OCI-LY1 (cell line): Measurements from ENCODE around the gene ZKSCAN4.

Experiments used
- H2AFZ ChIP-seq: fragments of 200-600 bp; sonication (generic), shearing (Covaris generic); 2 replicates; pipeline ENCODE4 v1.6.0; 2014; ENCODE audit warnings: antibody characterized with exemption, mild to moderate bottlenecking, low read length
- H3F3A ChIP-seq: fragments of 200-600 bp; sonication (generic), shearing (Covaris generic); 2 replicates; pipeline ENCODE4 v1.6.0; 2014; ENCODE audit warnings: mild to moderate bottlenecking, antibody characterized with exemption, low read length, moderate library complexity; ENCODE audit not compliant: insufficient read depth
- H3K27ac ChIP-seq: fragments of 200-600 bp; sonication (generic); 2 replicates; pipeline ENCODE4 v1.5.1; 2014; ENCODE audit warnings: low read length, mixed run types, mild to moderate bottlenecking, low read depth; ENCODE audit not compliant: poor library complexity, severe bottlenecking
- H3K27me3 ChIP-seq: fragments of 200-600 bp; sonication (generic); 2 replicates; pipeline ENCODE4 v1.6.0; 2014; ENCODE audit warnings: antibody characterized with exemption, mild to moderate bottlenecking, low read length, moderate library complexity; ENCODE audit not compliant: insufficient read depth
- H3K36me3 ChIP-seq: fragments of 200-600 bp; sonication (generic); 2 replicates; pipeline ENCODE4 v1.6.1; 2014; ENCODE audit warnings: mild to moderate bottlenecking, antibody characterized with exemption, low read length, moderate library complexity, mixed read lengths; ENCODE audit not compliant: insufficient read depth
- H3K4me1 ChIP-seq: fragments of 200-600 bp; sonication (generic); 2 replicates; pipeline ENCODE4 v1.5.1; 2014; ENCODE audit warnings: mild to moderate bottlenecking, low read length, moderate library complexity; ENCODE audit not compliant: insufficient read depth, severe bottlenecking
- H3K4me2 ChIP-seq: fragments of 200-600 bp; sonication (generic), shearing (Covaris generic); 2 replicates; pipeline ENCODE4 v1.6.1; 2014; ENCODE audit warnings: low read length
- H3K4me3 ChIP-seq: fragments of 200-600 bp; sonication (generic); 2 replicates; pipeline ENCODE4 v1.5.1; 2014; ENCODE audit warnings: low read length, low read depth, mild to moderate bottlenecking, mixed read lengths; ENCODE audit not compliant: poor library complexity, severe bottlenecking
- H3K79me2 ChIP-seq: fragments of 200-600 bp; shearing (Covaris generic); 2 replicates; pipeline ENCODE4 v1.6.1; 2016; ENCODE audit warnings: mixed run types, low read length, mixed read lengths; ENCODE audit not compliant: insufficient read depth
- H3K9ac ChIP-seq: fragments of 200-600 bp; sonication (generic), shearing (Covaris generic); 2 replicates; pipeline ENCODE4 v1.6.1; 2014; ENCODE audit warnings: mild to moderate bottlenecking, low read length, mixed read lengths
- H3K9me2 ChIP-seq: fragments of 200-600 bp; sonication (generic), shearing (Covaris generic); 2 replicates; pipeline ENCODE4 v1.6.1; 2014; ENCODE audit warnings: low read depth, mild to moderate bottlenecking, low read length, mixed read lengths
- H3K9me3 ChIP-seq: fragments of 200-600 bp; shearing (Covaris generic); 2 replicates; pipeline ENCODE4 v1.6.1; 2014; ENCODE audit warnings: low read length, mixed read lengths
- H4K20me1 ChIP-seq: fragments of 200-600 bp; sonication (generic), shearing (Covaris generic); 2 replicates; pipeline ENCODE4 v1.6.0; 2016; ENCODE audit warnings: mild to moderate bottlenecking, low read length; ENCODE audit not compliant: insufficient read depth
- EZH2 ChIP-seq: fragments of 200-600 bp; sonication (generic), shearing (Covaris generic); IDR thresholded peaks from 2 replicates; pipeline ENCODE4 v1.8.0; 2017; ENCODE audit warnings: borderline replicate concordance, mixed run types, mild to moderate bottlenecking, antibody characterized with exemption, low read length, moderate library complexity, mixed read lengths
- TF ChIP-seq, protein P1 (sequence below): fragments of 200-600 bp; sonication (generic), shearing (Covaris generic); IDR thresholded peaks from 2 replicates; pipeline ENCODE4 v1.5.1; 2017; ENCODE audit warnings: mild to moderate bottlenecking, antibody characterized with exemption, low read length, moderate library complexity, mixed read lengths

ZKSCAN4 gene

DNA sequence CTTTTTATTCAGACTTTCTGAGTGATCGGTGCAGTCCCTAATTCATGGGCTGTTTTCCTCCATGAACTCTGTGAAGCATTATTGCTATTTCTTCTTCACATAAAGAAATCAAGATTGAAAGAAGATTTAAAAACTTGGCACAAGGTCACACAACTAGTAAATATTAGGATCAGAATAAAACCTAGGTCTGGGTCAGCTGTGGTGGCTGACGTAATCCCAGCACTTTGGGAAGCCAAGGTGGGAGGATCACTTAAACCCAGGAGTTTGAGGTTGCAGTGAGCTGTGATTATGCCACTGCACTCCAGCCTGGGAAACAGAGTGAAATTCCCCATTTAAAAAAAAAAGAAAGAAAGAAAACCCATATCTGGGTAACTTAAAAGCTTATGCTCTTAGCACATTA lies 25.6 kb downstream of the ZKSCAN4 start:
- Histone ChIP-seq H3F3A (no peaks in the 10 kb centered on the region), H2AFZ (no peak overlapping the region), H4K20me1 (no peaks in the 10 kb centered on the region), H3K36me3 (peaks cover 40% of the 10 kb centered on the region), H3K4me2 (0 out of 2 replicates have a peak overlapping the region, but pooled peaks have one; percentile 96), H3K9me3 (no peaks in the 10 kb centered on the region), H3K79me2 (no peaks in the 10 kb centered on the region), H3K9me2 (no peaks in the 10 kb centered on the region), H3K27me3 (no peaks in the 10 kb centered on the region), H3K4me1 (peaks cover 23% of the 10 kb centered on the region), H3K27ac (no peak overlapping the region), H3K4me3 (no peak overlapping the region), H3K9ac (no peak overlapping the region)
- TF ChIP-seq, protein P1, sequence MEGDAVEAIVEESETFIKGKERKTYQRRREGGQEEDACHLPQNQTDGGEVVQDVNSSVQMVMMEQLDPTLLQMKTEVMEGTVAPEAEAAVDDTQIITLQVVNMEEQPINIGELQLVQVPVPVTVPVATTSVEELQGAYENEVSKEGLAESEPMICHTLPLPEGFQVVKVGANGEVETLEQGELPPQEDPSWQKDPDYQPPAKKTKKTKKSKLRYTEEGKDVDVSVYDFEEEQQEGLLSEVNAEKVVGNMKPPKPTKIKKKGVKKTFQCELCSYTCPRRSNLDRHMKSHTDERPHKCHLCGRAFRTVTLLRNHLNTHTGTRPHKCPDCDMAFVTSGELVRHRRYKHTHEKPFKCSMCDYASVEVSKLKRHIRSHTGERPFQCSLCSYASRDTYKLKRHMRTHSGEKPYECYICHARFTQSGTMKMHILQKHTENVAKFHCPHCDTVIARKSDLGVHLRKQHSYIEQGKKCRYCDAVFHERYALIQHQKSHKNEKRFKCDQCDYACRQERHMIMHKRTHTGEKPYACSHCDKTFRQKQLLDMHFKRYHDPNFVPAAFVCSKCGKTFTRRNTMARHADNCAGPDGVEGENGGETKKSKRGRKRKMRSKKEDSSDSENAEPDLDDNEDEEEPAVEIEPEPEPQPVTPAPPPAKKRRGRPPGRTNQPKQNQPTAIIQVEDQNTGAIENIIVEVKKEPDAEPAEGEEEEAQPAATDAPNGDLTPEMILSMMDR = no peak
- TF ChIP-seq EZH2 = no peak

DNA sequence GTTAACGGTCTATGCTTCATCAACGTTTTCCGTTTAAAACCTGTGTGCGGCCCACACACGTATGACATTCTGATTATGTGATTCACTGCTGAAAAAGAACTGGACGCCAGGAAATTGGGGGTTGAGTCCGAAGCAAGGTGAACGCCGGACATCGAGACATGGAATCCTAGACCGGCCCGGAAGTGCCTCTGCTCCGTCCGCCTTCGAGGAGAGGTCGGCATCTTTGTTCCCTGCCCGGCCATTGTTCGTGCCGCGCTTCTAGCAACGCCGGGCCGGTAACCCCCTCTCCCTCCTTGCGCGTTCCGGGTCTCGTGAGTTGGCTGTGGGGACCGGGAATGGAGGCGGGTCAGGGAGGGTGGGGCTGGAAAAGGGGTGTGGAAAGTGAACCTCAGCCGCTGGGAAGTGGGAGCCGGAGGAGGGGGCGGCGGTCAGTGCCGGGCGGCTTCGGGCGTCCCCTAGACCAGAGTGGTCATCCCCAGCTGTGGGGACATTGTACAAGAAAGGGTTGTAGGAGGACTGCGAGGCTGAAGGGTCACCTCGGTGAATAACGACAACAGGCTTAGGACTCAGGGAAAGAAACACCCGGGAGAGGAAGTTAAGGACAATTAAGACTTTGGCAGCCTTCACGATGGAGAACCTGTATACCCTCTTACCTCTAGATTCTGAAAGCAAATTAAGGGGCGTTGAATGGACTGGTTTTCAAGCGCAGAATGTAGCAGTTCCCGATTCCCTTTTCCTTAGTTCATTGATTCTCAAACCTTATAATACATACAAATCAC lies 26.8 kb downstream of the ZKSCAN4 start, which contains the start of gene ZSCAN9:
Gene ZSCAN9, plus strand, starts transcription at position 220 of the 779 bp plus-strand sequence. CDS start 1,810 bp downstream, outside the sequence.
- no peaks in the 10 kb centered on the region for H3F3A ChIP-seq
- peaks cover 25% of the 10 kb centered on the region for H3K4me1 ChIP-seq
- no peaks in the 10 kb centered on the region for H3K9me3 ChIP-seq
- peak within 1 kb of the TSS; percentile 95 for H3K9ac ChIP-seq
- peak within 1 kb of the TSS; percentile 48 for H2AFZ ChIP-seq
- peaks cover 29% of the 10 kb centered on the region for H3K36me3 ChIP-seq
- peak within 1 kb of the TSS; percentile 96 for H3K4me2 ChIP-seq
- H3K27me3 ChIP-seq = no peaks in the 10 kb centered on the region
- no peak within 1 kb of the TSS for H3K27ac ChIP-seq
- no peaks in the 10 kb centered on the region for H4K20me1 ChIP-seq
- H3K79me2 ChIP-seq = no peaks in the 10 kb centered on the region
- H3K9me2 ChIP-seq = no peaks in the 10 kb centered on the region
- peak within 1 kb of the TSS; percentile 99 for H3K4me3 ChIP-seq
- TF ChIP-seq EZH2 = no peak

- no peaks in the 10 kb centered on the region for H3K9me2 ChIP-seq
- H3K27ac ChIP-seq = no peak overlapping the region
- H3K9me3 ChIP-seq = no peaks in the 10 kb centered on the region
- TF ChIP-seq, protein P1 = no peak
- TF ChIP-seq EZH2 = no peak
- H3K4me2 ChIP-seq = peak overlapping the region; percentile 96
- peak overlapping the region; percentile 99 for H3K4me3 ChIP-seq
- no peaks in the 10 kb centered on the region for H3F3A ChIP-seq
- H3K4me1 ChIP-seq = peaks cover 29% of the 10 kb centered on the region
- H3K9ac ChIP-seq = peak overlapping the region; percentile 95
- H3K27me3 ChIP-seq = no peaks in the 10 kb centered on the region
- H2AFZ ChIP-seq = peak overlapping the region; percentile 48
- H3K36me3 ChIP-seq = peaks cover 20% of the 10 kb centered on the region
- H3K79me2 ChIP-seq = no peaks in the 10 kb centered on the region
- no peaks in the 10 kb centered on the region for H4K20me1 ChIP-seq
Measured at GRCh38 chr6:28224131-28225055, 27.7 kb downstream of the ZKSCAN4 start.
